Measurements from ENCODE around the gene VENTX. TPM values are rescaled to one million over a fixed set of nuclear protein-coding genes. Genes with fewer than 3 reads are reported as not detected.

Gene VENTX
- total RNA-seq, 1 experiment from 2014 or later: not detected

DNA sequence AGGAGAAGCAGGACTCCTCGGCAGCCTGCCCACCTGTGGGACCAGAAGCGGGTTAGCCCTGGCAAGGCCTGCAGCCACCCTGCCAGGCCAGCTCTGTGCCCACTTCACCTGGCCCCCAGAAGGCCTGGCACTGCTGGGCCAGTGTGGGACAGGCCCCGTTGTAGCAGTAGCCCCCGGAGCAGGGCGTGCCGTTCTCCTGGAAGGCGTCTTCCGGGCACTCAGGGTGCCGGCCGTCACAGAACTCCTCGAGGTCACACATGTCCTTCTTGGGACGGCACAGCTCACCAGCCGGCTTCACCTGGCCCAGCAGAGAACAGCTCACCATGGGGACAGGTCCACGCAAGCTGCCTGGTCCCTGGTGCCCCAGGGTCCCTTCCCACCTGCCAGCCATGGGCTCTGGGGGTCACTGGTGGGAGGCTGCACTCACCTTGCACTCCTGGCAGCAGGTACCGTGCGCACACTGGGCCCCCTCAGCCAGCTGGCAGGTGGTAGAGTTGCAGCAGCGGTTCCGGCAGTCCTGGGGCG lies 33.2 kb downstream of the VENTX start:
- Mint-ChIP-seq H3K27ac (ENCODE audit: unreplicated experiment) (no peak overlapping the region), H3K4me3 (ENCODE audit: low read depth, unreplicated experiment) (no peak overlapping the region), H3K4me1 (ENCODE audit: low read depth, unreplicated experiment) (no peaks in the 10 kb centered on the region), H3K36me3 (ENCODE audit: insufficient read depth, unreplicated experiment) (peaks cover 15% of the 10 kb centered on the region), H3K9me3 (ENCODE audit: low read depth, unreplicated experiment) (no peaks in the 10 kb centered on the region), H3K27me3 (ENCODE audit: unreplicated experiment) (no peaks in the 10 kb centered on the region)
- TF ChIP-seq, protein P1, sequence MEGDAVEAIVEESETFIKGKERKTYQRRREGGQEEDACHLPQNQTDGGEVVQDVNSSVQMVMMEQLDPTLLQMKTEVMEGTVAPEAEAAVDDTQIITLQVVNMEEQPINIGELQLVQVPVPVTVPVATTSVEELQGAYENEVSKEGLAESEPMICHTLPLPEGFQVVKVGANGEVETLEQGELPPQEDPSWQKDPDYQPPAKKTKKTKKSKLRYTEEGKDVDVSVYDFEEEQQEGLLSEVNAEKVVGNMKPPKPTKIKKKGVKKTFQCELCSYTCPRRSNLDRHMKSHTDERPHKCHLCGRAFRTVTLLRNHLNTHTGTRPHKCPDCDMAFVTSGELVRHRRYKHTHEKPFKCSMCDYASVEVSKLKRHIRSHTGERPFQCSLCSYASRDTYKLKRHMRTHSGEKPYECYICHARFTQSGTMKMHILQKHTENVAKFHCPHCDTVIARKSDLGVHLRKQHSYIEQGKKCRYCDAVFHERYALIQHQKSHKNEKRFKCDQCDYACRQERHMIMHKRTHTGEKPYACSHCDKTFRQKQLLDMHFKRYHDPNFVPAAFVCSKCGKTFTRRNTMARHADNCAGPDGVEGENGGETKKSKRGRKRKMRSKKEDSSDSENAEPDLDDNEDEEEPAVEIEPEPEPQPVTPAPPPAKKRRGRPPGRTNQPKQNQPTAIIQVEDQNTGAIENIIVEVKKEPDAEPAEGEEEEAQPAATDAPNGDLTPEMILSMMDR (IDR thresholded peaks at IDR 0.05; ENCODE audit: unreplicated experiment): no peak
- intact Hi-C loops (cut with micrococcal nuclease; ENCODE audit: unreplicated experiment): no loop called here
- CTCF ChIA-PET: no interaction called here
- BruUV-seq (replicated peaks): no TSS peak
- no peak for DNase-seq

DNA sequence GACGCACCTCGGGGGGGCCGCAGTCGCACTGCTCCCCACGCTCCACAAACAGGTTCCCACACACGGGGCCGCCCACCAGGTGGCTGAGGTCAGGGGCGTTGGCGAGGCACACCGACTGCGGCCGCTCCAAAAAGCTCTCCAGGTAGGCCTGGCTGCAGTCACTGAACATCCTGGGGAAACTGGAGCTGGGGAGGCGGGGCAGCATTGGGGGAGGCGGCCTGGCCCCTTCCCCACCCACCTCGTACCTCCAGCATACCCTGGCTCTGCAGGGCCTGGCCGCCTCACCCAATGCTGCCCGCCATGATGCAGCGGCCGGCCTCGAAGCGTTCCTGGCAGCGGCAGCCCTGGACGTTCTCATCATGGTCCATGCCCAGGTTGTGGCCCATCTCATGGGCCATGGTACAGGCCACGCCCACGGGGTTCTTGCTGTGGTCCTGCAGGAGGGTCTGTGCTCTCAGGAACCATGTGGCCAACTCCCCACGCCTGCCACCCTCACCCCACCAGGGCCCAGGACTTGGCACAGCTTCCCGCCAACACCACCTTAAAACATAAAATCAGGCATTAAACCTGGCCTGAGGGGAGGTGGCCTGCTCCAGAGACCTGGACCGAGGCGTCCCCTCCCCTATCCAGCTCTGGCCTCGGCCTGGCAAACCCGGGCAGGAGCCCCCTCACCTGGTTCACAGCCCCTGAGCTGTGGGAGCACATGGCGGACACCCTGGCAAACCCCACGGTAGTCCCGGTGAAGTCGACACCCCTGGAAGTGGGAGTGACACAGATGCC lies 34.1 kb downstream of the VENTX start:
- CTCF ChIA-PET: no interaction called here
- no peak overlapping the region for H3K27ac Mint-ChIP-seq (ENCODE audit: unreplicated experiment)
- intact Hi-C loops (cut with micrococcal nuclease; ENCODE audit: unreplicated experiment): no loop called here
- H3K9me3 Mint-ChIP-seq (ENCODE audit: low read depth, unreplicated experiment): no peaks in the 10 kb centered on the region
- no peaks in the 10 kb centered on the region for H3K27me3 Mint-ChIP-seq (ENCODE audit: unreplicated experiment)
- DNase-seq: no peak
- H3K4me1 Mint-ChIP-seq (ENCODE audit: low read depth, unreplicated experiment): no peaks in the 10 kb centered on the region
- BruUV-seq (replicated peaks): no TSS peak
- TF ChIP-seq, protein P1 (IDR thresholded peaks at IDR 0.05; ENCODE audit: unreplicated experiment): no peak
- H3K36me3 Mint-ChIP-seq (ENCODE audit: insufficient read depth, unreplicated experiment): peaks cover 22% of the 10 kb centered on the region
- no peak overlapping the region for H3K4me3 Mint-ChIP-seq (ENCODE audit: low read depth, unreplicated experiment)

DNA sequence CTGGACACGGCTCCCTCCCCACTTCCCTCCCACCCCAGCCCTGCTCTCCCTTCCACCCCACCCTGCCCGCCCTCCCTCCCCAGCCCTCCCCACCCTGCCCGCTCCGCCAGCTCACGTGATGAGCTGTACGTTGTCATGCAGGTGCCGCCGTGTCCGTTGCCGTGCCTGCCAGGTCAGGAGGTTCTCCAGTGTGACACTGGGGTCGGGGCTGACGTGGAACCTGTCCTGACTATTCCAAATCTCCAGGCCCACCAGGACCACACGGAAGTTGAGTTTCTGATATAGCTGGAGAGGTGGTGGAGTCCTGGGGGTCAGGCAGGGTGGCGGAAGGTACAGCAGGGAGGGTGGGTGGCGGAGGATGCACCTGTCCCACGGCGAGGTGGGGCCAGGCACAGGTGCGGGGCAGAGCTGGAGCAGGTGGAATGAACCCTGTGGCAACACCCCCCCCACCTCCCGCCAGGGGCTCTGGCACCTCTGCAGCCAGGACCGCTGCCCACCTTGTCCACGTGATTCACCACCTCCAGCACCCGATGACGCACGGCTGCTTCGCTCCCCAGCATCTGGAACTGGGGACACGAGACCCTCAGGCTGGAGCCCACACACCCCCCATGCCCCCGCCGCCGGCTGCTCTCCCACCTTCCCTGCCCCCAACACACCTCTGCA lies 34.8 kb downstream of the VENTX start:
- Mint-ChIP-seq H3K27me3 (ENCODE audit: unreplicated experiment) (no peaks in the 10 kb centered on the region), H3K9me3 (ENCODE audit: low read depth, unreplicated experiment) (no peaks in the 10 kb centered on the region), H3K4me1 (ENCODE audit: low read depth, unreplicated experiment) (no peaks in the 10 kb centered on the region), H3K36me3 (ENCODE audit: insufficient read depth, unreplicated experiment) (peaks cover 24% of the 10 kb centered on the region), H3K27ac (ENCODE audit: unreplicated experiment) (no peak overlapping the region), H3K4me3 (ENCODE audit: low read depth, unreplicated experiment) (no peak overlapping the region)
- CTCF ChIA-PET: no interaction called here
- TF ChIP-seq, protein P1 (IDR thresholded peaks at IDR 0.05; ENCODE audit: unreplicated experiment): no peak
- BruUV-seq (replicated peaks): no TSS peak
- intact Hi-C loops (cut with micrococcal nuclease; ENCODE audit: unreplicated experiment): no loop called here
- no peak for DNase-seq

DNA sequence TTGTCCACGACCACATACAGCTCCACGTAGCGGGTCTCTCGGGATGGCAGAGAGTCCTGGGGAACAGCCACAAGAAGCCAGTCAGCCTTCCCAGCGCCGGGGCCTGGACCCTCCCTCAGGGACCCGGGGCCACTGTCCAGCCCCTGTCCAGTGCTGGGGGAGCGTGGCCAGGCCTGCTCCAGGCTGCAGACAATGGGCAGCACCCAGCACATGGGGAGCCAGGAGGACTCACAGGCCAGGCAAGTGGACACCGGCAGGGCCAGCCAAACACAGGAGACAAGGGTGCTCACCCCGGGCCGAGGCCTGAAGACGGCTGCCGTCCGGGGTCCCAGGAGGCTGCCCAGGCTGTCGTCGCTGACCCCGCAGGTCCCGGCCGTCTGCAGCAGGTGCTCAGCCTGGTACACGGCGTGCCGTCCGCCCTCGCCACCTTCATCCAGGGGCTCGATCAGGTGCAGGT lies 35.3 kb downstream of the VENTX start:
- peaks cover under 1% of the 10 kb centered on the region for H3K4me1 Mint-ChIP-seq (ENCODE audit: low read depth, unreplicated experiment)
- H3K27me3 Mint-ChIP-seq (ENCODE audit: unreplicated experiment): no peaks in the 10 kb centered on the region
- DNase-seq: no peak
- H3K4me3 Mint-ChIP-seq (ENCODE audit: low read depth, unreplicated experiment): no peak overlapping the region
- H3K36me3 Mint-ChIP-seq (ENCODE audit: insufficient read depth, unreplicated experiment): peaks cover 28% of the 10 kb centered on the region
- intact Hi-C loops (cut with micrococcal nuclease; ENCODE audit: unreplicated experiment): no loop called here
- CTCF ChIA-PET: no interaction called here
- H3K27ac Mint-ChIP-seq (ENCODE audit: unreplicated experiment): no peak overlapping the region
- no TSS peak for BruUV-seq (replicated peaks)
- TF ChIP-seq, protein P1 (IDR thresholded peaks at IDR 0.05; ENCODE audit: unreplicated experiment): no peak
- no peaks in the 10 kb centered on the region for H3K9me3 Mint-ChIP-seq (ENCODE audit: low read depth, unreplicated experiment)

All from Calu3 (cell line).